Measurements from ENCODE around the gene CLEC9A.

The CLEC9A gene

GRCh38 chr12:10067264-10067663 is 36.8 kb downstream of the CLEC9A start:
- DNase-seq (ENCODE audit: low read depth in 2 of 2): no peak

- DNase-seq (ENCODE audit: low read depth in 2 of 2): no peak
These were observed 37.5 kb downstream of the CLEC9A start for GRCh38 chr12:10067942-10068341.

GRCh38 chr12:10068644-10069043 is 38.2 kb downstream of the CLEC9A start:
- no peak for DNase-seq (ENCODE audit: low read depth in 2 of 2)

GRCh38 chr12:10069099-10069498 is 38.6 kb downstream of the CLEC9A start:
- no peak for DNase-seq (ENCODE audit: low read depth in 2 of 2)

GRCh38 chr12:10069976-10070375 is 39.5 kb downstream of the CLEC9A start:
- DNase-seq (ENCODE audit: low read depth in 2 of 2): no peak

GRCh38 chr12:10070380-10070779 is 39.9 kb downstream of the CLEC9A start:
- DNase-seq (ENCODE audit: low read depth in 2 of 2): no peak

- DNase-seq (ENCODE audit: low read depth in 2 of 2): no peak
These were observed 41.6 kb downstream of the CLEC9A start for GRCh38 chr12:10072131-10072530.

- no peak for DNase-seq (ENCODE audit: low read depth in 2 of 2)
These were observed 42.8 kb downstream of the CLEC9A start for GRCh38 chr12:10073261-10073660.

- DNase-seq (ENCODE audit: low read depth in 2 of 2): no peak
These were observed 45.0 kb downstream of the CLEC9A start for GRCh38 chr12:10075451-10075850.

- no peak for DNase-seq (ENCODE audit: low read depth in 2 of 2)
These were observed 51.8 kb downstream of the CLEC9A start for GRCh38 chr12:10082117-10082874.

- DNase-seq (ENCODE audit: low read depth in 2 of 2): no peak
These were observed 54.3 kb downstream of the CLEC9A start for GRCh38 chr12:10084733-10085132.

GRCh38 chr12:10086387-10086786 is 55.9 kb downstream of the CLEC9A start:
- no peak for DNase-seq (ENCODE audit: low read depth in 2 of 2)

- no peak for DNase-seq (ENCODE audit: low read depth in 2 of 2)
These were observed 57.5 kb downstream of the CLEC9A start for GRCh38 chr12:10088031-10088430.

GRCh38 chr12:10088955-10089900 is 58.7 kb downstream of the CLEC9A start:
- DNase-seq (ENCODE audit: low read depth in 2 of 2): no peak

GRCh38 chr12:10094646-10095395 is 64.3 kb downstream of the CLEC9A start:
- DNase-seq (ENCODE audit: low read depth in 2 of 2): no peak

- no peak for DNase-seq (ENCODE audit: low read depth in 2 of 2)
These were observed 65.5 kb downstream of the CLEC9A start for GRCh38 chr12:10095971-10096370.

GRCh38 chr12:10097521-10097920 is 67.0 kb downstream of the CLEC9A start:
- no peak for DNase-seq (ENCODE audit: low read depth in 2 of 2)

GRCh38 chr12:10098791-10099190 is 68.3 kb downstream of the CLEC9A start, which contains the start of gene CLEC1A:
Gene CLEC1A (minus strand): TSS chr12:10098985. CDS start chr12:10098922, 63 bp downstream.
- DNase-seq (ENCODE audit: low read depth in 2 of 2): no peak

- no peak for DNase-seq (ENCODE audit: low read depth in 2 of 2)
These were observed 70.6 kb downstream of the CLEC9A start for GRCh38 chr12:10101042-10101579.

- no peak for DNase-seq (ENCODE audit: low read depth in 2 of 2)
These were observed 71.3 kb downstream of the CLEC9A start for GRCh38 chr12:10101648-10102220.

GRCh38 chr12:10102322-10102721 is 71.8 kb downstream of the CLEC9A start:
- no peak for DNase-seq (ENCODE audit: low read depth in 2 of 2)
